ENCODE data around the gene PPP6R3. TPM values are rescaled to one million over a fixed set of nuclear protein-coding genes. Genes with fewer than 3 reads are reported as not detected.

Gene PPP6R3
- total RNA-seq, 2 experiments from 2014 or later: 108 to 110 TPM

GRCh38 chr11:68543594-68543993 is 83.0 kb downstream of the PPP6R3 start:
- DNase-seq: no peak
- intact Hi-C loops (cut with micrococcal nuclease): no loop called here
- Mint-ChIP-seq H3K4me3 (no peak overlapping the region), H3K4me1 (ENCODE audit: low read depth) (peaks cover 77% of the 10 kb centered on the region), H3K27ac (peak overlapping the region; percentile 49), H3K36me3 (peaks cover 56% of the 10 kb centered on the region), H3K27me3 (no peaks in the 10 kb centered on the region), H3K9me3 (no peaks in the 10 kb centered on the region)
- CTCF ChIA-PET: no interaction called here
- POLR2A ChIA-PET: no interaction called here

GRCh38 chr11:68545347-68545746 is 84.8 kb downstream of the PPP6R3 start:
- peaks cover 54% of the 10 kb centered on the region for H3K36me3 Mint-ChIP-seq
- ChIA-PET CTCF (no interaction called here), POLR2A (no interaction called here)
- intact Hi-C loops (cut with micrococcal nuclease): loop anchor here (5.0 kb wide), 1 partner anchor 83 kb away; the partner anchor contains the start of gene PPP6R3
- peaks cover 82% of the 10 kb centered on the region for H3K4me1 Mint-ChIP-seq (ENCODE audit: low read depth)
- DNase-seq: no peak
- no peaks in the 10 kb centered on the region for H3K27me3 Mint-ChIP-seq
- no peak overlapping the region for H3K4me3 Mint-ChIP-seq
- no peaks in the 10 kb centered on the region for H3K9me3 Mint-ChIP-seq
- peak overlapping the region; percentile 34 for H3K27ac Mint-ChIP-seq

GRCh38 chr11:68545796-68546195 is 85.2 kb downstream of the PPP6R3 start:
- Mint-ChIP-seq H3K9me3 (no peaks in the 10 kb centered on the region), H3K27ac (peak overlapping the region; percentile 83), H3K27me3 (no peaks in the 10 kb centered on the region), H3K4me3 (no peak overlapping the region), H3K4me1 (ENCODE audit: low read depth) (peaks cover 85% of the 10 kb centered on the region), H3K36me3 (peaks cover 56% of the 10 kb centered on the region)
- ChIA-PET CTCF (no interaction called here), POLR2A (no interaction called here)
- intact Hi-C loops (cut with micrococcal nuclease): loop anchor here (5.0 kb wide), 1 partner anchor 83 kb away; the partner anchor contains the start of gene PPP6R3
- DNase-seq: no peak

GRCh38 chr11:68546555-68546954 is 86.0 kb downstream of the PPP6R3 start:
- Mint-ChIP-seq H3K4me1 (ENCODE audit: low read depth) (peaks cover 85% of the 10 kb centered on the region), H3K9me3 (no peaks in the 10 kb centered on the region), H3K36me3 (peaks cover 56% of the 10 kb centered on the region), H3K27me3 (no peaks in the 10 kb centered on the region), H3K27ac (peak overlapping the region; percentile 83), H3K4me3 (no peak overlapping the region)
- CTCF ChIA-PET: interaction anchor here (1.2 kb wide), 1 partner anchor 38 kb away, joined by 4 read pairs; no protein-coding TSS in a partner anchor
- no peak for DNase-seq
- intact Hi-C loops (cut with micrococcal nuclease): loop anchor here (5.0 kb wide), 1 partner anchor 84 kb away; the partner anchor contains the start of gene PPP6R3
- POLR2A ChIA-PET: no interaction called here

GRCh38 chr11:68549789-68550484 is 89.4 kb downstream of the PPP6R3 start:
- no peaks in the 10 kb centered on the region for H3K9me3 Mint-ChIP-seq
- DNase-seq: no peak
- CTCF ChIA-PET: interaction anchor here (1.2 kb wide), 1 partner anchor 21 kb away, joined by 4 read pairs; no protein-coding TSS in a partner anchor
- peaks cover 76% of the 10 kb centered on the region for H3K4me1 Mint-ChIP-seq (ENCODE audit: low read depth)
- peaks cover 61% of the 10 kb centered on the region for H3K36me3 Mint-ChIP-seq
- peak overlapping the region; percentile 93 for H3K27ac Mint-ChIP-seq
- no peaks in the 10 kb centered on the region for H3K27me3 Mint-ChIP-seq
- peak overlapping the region; percentile 58 for H3K4me3 Mint-ChIP-seq
- intact Hi-C loops (cut with micrococcal nuclease): loop anchor here (5.0 kb wide), 1 partner anchor 88 kb away; the partner anchor contains the start of gene PPP6R3
- POLR2A ChIA-PET: interaction anchor here (2.2 kb wide), 1 partner anchor 22 kb away, joined by 6 read pairs; no protein-coding TSS in a partner anchor

- Mint-ChIP-seq H3K27me3 (no peaks in the 10 kb centered on the region), H3K9me3 (no peaks in the 10 kb centered on the region), H3K4me1 (ENCODE audit: low read depth) (peaks cover 73% of the 10 kb centered on the region), H3K4me3 (peak overlapping the region; percentile 58), H3K36me3 (peaks cover 63% of the 10 kb centered on the region), H3K27ac (peak overlapping the region; percentile 93)
- ChIA-PET CTCF (interaction anchor here (1.2 kb wide), 1 partner anchor 20 kb away, joined by 4 read pairs; no protein-coding TSS in a partner anchor), POLR2A (interaction anchor here (2.2 kb wide), 1 partner anchor 22 kb away, joined by 6 read pairs; no protein-coding TSS in a partner anchor)
- intact Hi-C loops (cut with micrococcal nuclease): no loop called here
- peak; percentile 61 for DNase-seq
Observed at GRCh38 chr11:68550485-68550817, 89.9 kb downstream of the PPP6R3 start.

GRCh38 chr11:68551223-68551622 is 90.7 kb downstream of the PPP6R3 start:
- CTCF ChIA-PET: no interaction called here
- no peak for DNase-seq
- POLR2A ChIA-PET: no interaction called here
- H3K4me3 Mint-ChIP-seq: no peak overlapping the region
- H3K9me3 Mint-ChIP-seq: no peaks in the 10 kb centered on the region
- H3K27ac Mint-ChIP-seq: peak overlapping the region; percentile 93
- intact Hi-C loops (cut with micrococcal nuclease): no loop called here
- H3K4me1 Mint-ChIP-seq (ENCODE audit: low read depth): peaks cover 66% of the 10 kb centered on the region
- H3K27me3 Mint-ChIP-seq: no peaks in the 10 kb centered on the region
- peaks cover 63% of the 10 kb centered on the region for H3K36me3 Mint-ChIP-seq

- DNase-seq: no peak
- H3K27me3 Mint-ChIP-seq: no peaks in the 10 kb centered on the region
- H3K36me3 Mint-ChIP-seq: peaks cover 60% of the 10 kb centered on the region
- CTCF ChIA-PET: no interaction called here
- H3K4me1 Mint-ChIP-seq (ENCODE audit: low read depth): peaks cover 61% of the 10 kb centered on the region
- intact Hi-C loops (cut with micrococcal nuclease): no loop called here
- H3K27ac Mint-ChIP-seq: peak overlapping the region; percentile 45
- no peak overlapping the region for H3K4me3 Mint-ChIP-seq
- no peaks in the 10 kb centered on the region for H3K9me3 Mint-ChIP-seq
- POLR2A ChIA-PET: no interaction called here
Observed at GRCh38 chr11:68551777-68552176, 91.2 kb downstream of the PPP6R3 start.

- POLR2A ChIA-PET: no interaction called here
- Mint-ChIP-seq H3K27me3 (no peaks in the 10 kb centered on the region), H3K27ac (peak overlapping the region; percentile 40), H3K9me3 (no peaks in the 10 kb centered on the region), H3K4me3 (no peak overlapping the region), H3K36me3 (peaks cover 59% of the 10 kb centered on the region), H3K4me1 (ENCODE audit: low read depth) (peaks cover 53% of the 10 kb centered on the region)
- intact Hi-C loops (cut with micrococcal nuclease): no loop called here
- CTCF ChIA-PET: no interaction called here
- DNase-seq: no peak
Observed at GRCh38 chr11:68552542-68552941, 92.0 kb downstream of the PPP6R3 start.

- no peak overlapping the region for H3K27ac Mint-ChIP-seq
- no peak for DNase-seq
- peaks cover 25% of the 10 kb centered on the region for H3K4me1 Mint-ChIP-seq (ENCODE audit: low read depth)
- ChIA-PET CTCF (interaction anchor here (0.8 kb wide), 1 partner anchor 30 kb away, joined by 3 read pairs; no protein-coding TSS in a partner anchor), POLR2A (no interaction called here)
- no peak overlapping the region for H3K4me3 Mint-ChIP-seq
- H3K27me3 Mint-ChIP-seq: no peaks in the 10 kb centered on the region
- H3K36me3 Mint-ChIP-seq: peaks cover 45% of the 10 kb centered on the region
- intact Hi-C loops (cut with micrococcal nuclease): no loop called here
- no peaks in the 10 kb centered on the region for H3K9me3 Mint-ChIP-seq
Observed at GRCh38 chr11:68560216-68560615, 99.7 kb downstream of the PPP6R3 start.

GRCh38 chr11:68563454-68563853 is 102.9 kb downstream of the PPP6R3 start:
- POLR2A ChIA-PET: interaction anchor here (0.6 kb wide), 1 partner anchor 14 kb away, joined by 3 read pairs; no protein-coding TSS in a partner anchor
- CTCF ChIA-PET: no interaction called here

GRCh38 chr11:68564261-68564660 is 103.7 kb downstream of the PPP6R3 start:
- ChIA-PET CTCF (interaction anchor here (0.9 kb wide), 1 partner anchor 11 kb away, joined by 3 read pairs; no protein-coding TSS in a partner anchor), POLR2A (no interaction called here)
- no peak for DNase-seq
- peaks cover 55% of the 10 kb centered on the region for H3K36me3 Mint-ChIP-seq
- peak overlapping the region; percentile 9 for H3K27ac Mint-ChIP-seq
- intact Hi-C loops (cut with micrococcal nuclease): no loop called here
- no peaks in the 10 kb centered on the region for H3K27me3 Mint-ChIP-seq
- H3K4me1 Mint-ChIP-seq (ENCODE audit: low read depth): peaks cover 33% of the 10 kb centered on the region
- H3K4me3 Mint-ChIP-seq: no peak overlapping the region
- no peaks in the 10 kb centered on the region for H3K9me3 Mint-ChIP-seq

More at GRCh38 chr11:68563454-68563853, 102.9 kb downstream of the PPP6R3 start:
- H3K9me3 Mint-ChIP-seq: no peaks in the 10 kb centered on the region
- peaks cover 56% of the 10 kb centered on the region for H3K36me3 Mint-ChIP-seq
- H3K4me1 Mint-ChIP-seq (ENCODE audit: low read depth): peaks cover 28% of the 10 kb centered on the region
- no peak overlapping the region for H3K4me3 Mint-ChIP-seq
- DNase-seq: no peak
- intact Hi-C loops (cut with micrococcal nuclease): no loop called here
- peak overlapping the region; percentile 50 for H3K27ac Mint-ChIP-seq
- no peaks in the 10 kb centered on the region for H3K27me3 Mint-ChIP-seq

GRCh38 chr11:68565768-68566167 is 105.2 kb downstream of the PPP6R3 start:
- no peaks in the 10 kb centered on the region for H3K27me3 Mint-ChIP-seq
- H3K36me3 Mint-ChIP-seq: peaks cover 52% of the 10 kb centered on the region
- intact Hi-C loops (cut with micrococcal nuclease): no loop called here
- no peak overlapping the region for H3K27ac Mint-ChIP-seq
- no peak for DNase-seq
- peaks cover 41% of the 10 kb centered on the region for H3K4me1 Mint-ChIP-seq (ENCODE audit: low read depth)
- H3K9me3 Mint-ChIP-seq: no peaks in the 10 kb centered on the region
- ChIA-PET CTCF (no interaction called here), POLR2A (no interaction called here)
- H3K4me3 Mint-ChIP-seq: no peak overlapping the region
